HT1080 (cell line): ENCODE results near the gene OLIG1. TPM values are rescaled to one million over a fixed set of nuclear protein-coding genes. Genes with fewer than 3 reads are reported as not detected.

Source experiments
- DNase-seq: peaks from one replicate; pipeline ENCODE4 v3.0.0-alpha.2; 2015; ENCODE audit warnings: low read depth
- total RNA-seq: library from RNA; depleted of rRNA; stranded (reverse); fragments of >200 nt; shearing (Covaris generic); gene quantifications from 2 replicates; pipeline ENCODE4 v1.2.3, GENCODE V29; 2014

The OLIG1 gene
- total RNA-seq, 1 experiment from 2014 or later: not detected

DNA sequence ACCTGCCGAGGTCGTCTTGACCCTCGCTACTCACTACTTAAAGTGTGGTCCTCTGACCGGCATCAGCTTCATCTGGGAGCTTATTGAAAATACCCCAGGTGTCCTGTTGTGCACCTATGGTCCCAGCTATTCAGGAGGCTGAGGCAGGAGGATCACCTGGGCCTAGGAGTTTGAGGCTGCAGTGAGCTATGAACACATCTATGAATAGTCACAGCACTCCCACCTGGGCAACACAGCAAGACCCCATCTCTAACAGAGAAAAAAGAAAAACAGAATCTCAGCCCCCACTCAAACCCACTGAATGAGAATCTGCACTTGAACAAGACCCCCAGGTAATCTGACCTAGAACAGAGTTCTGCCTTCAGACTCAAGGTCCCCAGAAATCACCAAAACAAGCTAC, 8.7 kb upstream of the OLIG1 start:
- DNase-seq: no peak

DNA sequence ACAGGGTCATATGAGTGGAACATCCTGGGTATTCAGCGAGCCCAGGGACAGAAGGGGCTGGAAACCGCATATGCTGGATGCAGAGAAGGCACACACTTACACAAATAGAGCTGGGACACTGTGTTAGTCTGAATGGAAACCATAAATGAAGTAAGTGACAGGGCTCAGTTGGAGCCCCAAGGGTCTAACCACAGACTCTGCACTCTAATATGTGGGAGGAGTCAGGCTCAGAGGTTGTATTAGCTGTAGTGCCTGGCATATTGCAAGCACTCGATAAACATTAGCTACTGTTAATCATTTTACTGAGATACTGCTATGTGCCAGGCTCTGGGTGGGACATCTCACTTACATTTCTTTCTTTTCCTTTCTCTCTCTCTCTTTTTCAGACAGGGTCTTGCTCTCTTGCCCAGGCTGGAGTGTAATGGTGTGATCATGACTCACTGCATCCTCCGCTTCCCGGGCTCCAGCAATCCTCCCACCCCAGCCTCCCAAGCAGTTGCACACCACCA, 6.5 kb upstream of the OLIG1 start:
- DNase-seq: no peak

DNA sequence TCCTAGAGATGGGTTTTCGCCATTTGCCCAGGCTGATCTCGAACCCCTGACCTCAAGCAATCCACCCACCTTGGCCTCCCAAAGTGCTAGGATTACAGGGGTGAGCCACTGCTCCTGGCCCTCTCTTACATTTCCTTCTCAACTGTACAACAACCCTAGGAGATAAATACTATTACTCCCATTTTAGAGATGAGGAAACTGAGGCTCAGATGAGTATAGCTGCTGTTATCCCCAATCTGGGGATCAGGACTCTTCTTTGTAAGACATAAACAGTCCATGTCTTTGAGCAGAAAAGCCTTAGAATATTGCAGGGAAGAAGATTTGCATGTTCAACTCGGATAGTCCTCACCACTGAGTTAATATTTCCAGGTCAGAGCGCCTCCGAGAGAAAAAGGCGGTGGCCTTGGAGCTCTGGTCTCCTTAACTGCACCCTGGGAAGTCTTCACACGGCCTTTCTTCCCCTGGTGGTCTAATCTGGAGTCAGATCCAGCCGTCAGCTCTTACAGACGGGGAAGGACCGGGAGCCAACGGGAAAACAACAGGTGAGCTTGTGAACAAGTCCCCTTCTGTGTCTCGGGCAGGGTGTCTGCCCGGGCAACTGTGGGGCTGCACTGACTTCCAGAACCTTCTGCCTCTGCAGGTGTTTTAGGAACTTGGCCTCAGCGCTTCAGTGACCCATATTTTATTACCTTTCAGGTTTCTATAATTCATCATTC, 5.9 kb upstream of the OLIG1 start:
- no peak for DNase-seq

DNA sequence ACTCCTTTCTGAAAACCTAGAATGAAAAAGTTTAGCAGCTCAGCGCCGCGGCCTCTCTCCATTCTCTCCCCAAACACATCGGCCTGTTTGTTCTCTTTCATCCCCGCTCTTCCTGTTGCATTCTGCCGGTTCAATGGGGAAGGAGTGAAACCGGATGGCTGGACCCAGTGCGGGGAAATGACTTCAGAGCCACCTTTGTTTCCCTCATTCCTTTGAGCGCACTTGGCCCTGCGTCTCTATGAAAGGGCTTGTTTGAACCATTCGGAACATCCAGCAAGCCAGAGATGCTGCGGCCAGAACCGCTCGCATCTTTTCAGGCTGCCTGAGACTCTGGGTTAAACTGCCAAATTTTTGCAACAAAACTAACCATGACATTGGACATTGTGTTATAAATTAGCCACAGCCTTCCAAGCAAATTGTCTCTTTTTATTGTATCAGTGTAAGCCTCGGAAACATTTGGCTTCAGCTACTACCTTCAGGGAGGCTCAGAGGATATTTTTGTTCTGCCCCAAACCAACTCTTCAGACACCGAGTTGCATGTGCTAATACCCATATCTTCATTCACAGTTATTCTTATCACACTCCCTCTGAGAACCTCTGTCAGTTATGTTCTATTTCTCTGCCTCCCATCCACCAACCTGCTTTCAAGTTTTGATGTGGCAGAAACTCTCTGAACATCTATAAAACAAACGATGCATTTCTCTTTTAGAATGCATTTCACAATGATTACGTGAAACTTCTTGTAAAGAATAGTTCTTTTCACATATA, 5.1 kb upstream of the OLIG1 start:
- DNase-seq: no peak

DNA sequence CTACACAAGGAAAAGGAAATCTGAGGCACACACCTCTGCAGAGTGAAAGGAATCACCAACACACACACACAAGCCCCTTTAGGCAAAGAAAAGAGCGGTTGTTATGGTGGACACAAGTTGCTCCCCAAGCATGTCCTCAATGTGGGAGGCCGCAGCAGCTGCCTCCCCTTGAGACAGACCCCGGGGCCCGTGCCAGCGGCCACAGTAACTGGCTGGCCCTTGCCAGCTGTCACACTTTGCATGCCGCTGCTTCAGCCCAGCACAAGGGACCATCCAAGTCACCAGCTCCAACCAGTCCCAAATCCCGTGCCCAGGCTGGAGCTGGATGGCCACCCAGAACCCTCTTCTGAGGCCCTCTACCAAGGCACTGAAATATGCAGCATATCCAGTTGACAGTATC, 2.9 kb upstream of the OLIG1 start:
- no peak for DNase-seq

DNA sequence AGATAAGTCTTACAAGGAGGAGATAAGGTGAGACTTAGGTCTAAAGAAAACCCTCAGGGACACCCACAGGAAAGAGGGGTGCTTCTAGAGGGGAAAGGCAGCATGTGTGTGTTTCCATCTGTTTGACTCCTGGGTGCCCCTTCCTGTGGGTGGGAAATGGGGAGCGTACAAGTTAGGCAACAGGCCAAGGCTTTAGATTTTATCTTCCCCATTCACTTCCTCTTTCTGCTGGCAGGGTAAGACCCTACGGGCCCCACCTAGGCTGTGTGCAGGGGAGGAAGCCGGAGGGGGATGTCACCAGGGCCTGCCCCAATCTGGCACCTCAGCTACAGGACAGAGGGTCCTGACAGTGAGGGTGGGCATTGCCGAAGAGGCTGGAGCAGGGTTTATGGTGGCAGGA, 2.5 kb upstream of the OLIG1 start:
- no peak for DNase-seq

DNA sequence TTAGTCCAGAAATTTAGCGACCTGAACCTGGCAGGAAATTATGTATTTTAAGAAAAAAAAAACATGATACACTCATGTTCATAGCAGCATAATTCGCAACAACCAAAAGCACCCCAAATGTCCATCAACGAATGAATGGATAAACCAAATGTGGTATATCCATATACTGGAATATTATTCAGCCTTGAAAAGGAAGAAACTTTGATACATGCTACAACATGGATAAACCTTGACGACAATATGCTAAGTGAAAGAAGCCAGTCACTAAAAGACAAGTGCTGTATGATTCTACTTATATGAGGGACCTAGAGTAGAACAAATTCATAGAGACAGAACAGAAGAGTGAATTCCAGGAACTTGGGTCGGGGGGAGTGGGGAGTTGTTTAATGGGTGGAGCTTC, 698 bp upstream of the OLIG1 start:
- no peak for DNase-seq

DNA sequence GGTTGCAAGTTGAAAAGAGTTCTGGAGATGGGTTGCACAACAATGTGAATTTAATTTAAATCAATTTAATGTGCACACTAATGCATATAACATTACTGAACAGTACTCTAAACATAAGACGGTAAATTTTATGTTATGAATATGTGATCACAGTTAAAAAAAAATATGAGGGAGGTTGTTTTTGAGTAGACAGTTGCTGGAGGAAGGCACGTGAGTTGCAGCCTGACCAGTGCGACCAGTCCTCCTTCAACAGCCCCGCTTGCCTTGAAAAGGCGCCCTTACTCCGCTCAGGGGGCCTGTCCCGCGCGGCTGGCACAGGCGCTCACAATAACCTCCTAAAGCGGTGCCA, 322 bp upstream of the OLIG1 start:
- no peak for DNase-seq

DNA sequence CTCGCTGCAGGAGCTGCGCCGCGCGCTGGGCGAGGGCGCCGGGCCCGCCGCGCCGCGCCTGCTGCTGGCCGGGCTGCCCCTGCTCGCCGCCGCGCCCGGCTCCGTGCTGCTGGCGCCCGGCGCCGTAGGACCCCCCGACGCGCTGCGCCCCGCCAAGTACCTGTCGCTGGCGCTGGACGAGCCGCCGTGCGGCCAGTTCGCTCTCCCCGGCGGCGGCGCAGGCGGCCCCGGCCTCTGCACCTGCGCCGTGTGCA, 730 bp downstream of the OLIG1 start:
- no peak for DNase-seq

DNA sequence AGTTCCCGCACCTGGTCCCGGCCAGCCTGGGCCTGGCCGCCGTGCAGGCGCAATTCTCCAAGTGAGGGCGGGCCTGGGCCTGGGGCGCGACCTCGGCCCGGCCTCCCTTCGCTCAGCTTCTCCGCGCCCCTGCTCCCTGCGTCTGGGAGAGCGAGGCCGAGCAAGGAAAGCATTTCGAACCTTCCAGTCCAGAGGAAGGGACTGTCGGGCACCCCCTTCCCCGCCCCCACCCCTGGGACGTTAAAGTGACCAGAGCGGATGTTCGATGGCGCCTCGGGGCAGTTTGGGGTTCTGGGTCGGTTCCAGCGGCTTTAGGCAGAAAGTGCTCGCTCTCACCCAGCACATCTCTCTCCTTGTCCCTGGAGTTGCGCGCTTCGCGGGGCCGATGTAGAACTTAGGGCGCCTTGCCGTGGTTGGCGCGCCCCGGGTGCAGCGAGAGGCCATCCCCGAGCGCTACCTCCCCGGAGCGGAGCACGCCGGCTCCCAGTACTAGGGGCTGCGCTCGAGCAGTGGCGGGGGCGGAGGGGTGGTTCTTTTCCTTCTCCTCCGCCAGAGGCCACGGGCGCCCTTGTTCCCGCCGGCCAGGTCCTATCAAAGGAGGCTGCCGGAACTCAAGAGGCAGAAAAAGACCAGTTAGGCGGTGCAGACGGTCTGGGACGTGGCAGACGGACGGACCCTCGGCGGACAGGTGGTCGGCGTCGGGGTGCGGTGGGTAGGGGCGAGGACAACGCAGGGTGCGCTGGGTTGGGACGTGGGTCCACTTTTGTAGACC, 1.2 kb downstream of the OLIG1 start:
- DNase-seq: no peak

DNA sequence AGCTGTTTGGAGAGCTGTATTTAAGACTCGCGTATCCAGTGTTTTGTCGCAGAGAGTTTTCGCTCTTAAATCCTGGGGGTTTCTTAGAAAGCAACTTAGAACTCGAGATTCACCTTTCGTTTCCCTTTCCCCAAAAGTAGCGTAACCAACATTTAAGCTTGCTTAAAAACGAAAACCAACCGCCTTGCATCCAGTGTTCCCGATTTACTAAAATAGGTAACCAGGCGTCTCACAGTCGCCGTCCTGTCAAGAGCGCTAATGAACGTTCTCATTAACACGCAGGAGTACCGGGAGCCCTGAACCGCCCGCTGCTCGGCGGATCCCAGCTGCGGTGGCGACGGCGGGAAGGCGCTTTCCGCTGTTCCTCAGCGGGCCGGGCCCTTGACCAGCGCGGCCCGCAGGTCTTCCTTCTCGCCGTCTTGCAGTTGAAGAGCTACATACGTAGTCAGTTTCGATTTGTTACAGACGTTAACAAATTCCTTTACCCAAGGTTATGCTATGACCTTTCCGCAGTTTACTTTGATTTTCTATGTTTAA, 1.9 kb downstream of the OLIG1 start:
- DNase-seq: no peak

DNA sequence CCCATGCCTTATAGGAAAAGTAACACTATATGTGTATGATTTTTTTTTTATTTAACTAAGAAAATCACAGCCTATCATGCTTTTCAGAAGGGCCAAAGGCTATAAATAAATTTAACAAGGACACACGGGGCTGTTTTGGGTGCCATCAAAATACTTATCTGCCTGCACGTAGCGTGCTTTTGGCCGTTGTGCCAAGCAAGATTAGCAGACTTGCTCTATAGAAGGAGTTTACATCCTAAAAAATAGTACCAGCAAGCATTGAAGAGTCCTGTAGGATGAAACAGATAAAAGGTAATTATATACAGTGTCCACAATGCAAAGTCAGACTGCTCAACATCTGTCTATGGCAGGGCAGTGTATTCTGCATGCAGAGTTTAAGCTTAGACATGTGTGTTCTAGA, 3.7 kb downstream of the OLIG1 start:
- no peak for DNase-seq

DNA sequence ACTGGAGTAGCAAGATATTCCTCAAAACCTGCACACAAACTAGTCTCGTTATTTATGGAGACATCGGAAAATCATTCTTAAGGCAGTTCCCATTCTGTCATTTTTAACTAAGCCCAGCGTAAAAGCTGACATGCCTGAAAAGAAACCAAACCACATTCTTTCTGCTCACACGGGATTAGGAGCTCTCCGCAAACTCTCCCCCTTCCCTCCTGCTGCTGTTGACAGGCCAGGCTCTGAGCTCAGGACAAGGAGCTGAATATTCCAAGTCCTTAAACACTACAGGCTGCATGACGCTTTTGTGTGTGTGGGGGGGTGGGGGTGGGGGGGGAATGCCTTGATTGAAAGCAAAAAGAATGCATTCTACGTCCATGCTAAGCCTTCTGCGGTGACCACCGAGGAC, 5.2 kb downstream of the OLIG1 start:
- no peak for DNase-seq

DNA sequence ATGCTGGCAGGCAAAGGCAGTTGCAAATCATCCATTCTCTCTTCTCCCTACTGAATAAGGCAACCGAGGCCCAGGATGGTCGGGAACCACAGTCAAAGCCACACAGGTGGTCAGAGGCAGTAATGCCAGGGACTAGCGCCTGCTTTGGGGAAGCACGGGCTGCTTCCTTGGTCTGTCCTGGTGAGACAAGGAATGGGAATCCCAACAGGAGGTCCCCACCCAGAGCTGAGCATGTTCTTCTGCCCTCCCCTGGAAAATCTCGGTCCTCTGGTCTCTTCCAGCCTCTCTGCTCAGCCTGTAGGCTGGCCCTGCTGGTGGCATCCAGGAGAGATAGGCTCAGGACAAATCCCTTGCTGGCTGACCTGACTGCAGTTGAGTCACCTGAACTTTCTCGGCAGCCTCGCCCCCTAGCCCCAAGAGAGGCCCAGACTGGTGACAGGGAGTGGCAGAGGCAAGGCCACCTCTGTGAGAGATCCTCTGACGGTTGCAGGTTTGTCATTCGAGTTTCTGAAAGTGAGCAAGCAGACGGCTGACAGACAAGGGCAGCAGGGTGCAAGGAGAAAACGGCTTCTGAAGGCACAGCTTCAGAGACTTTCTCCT, 5.8 kb downstream of the OLIG1 start:
- no peak for DNase-seq

DNA sequence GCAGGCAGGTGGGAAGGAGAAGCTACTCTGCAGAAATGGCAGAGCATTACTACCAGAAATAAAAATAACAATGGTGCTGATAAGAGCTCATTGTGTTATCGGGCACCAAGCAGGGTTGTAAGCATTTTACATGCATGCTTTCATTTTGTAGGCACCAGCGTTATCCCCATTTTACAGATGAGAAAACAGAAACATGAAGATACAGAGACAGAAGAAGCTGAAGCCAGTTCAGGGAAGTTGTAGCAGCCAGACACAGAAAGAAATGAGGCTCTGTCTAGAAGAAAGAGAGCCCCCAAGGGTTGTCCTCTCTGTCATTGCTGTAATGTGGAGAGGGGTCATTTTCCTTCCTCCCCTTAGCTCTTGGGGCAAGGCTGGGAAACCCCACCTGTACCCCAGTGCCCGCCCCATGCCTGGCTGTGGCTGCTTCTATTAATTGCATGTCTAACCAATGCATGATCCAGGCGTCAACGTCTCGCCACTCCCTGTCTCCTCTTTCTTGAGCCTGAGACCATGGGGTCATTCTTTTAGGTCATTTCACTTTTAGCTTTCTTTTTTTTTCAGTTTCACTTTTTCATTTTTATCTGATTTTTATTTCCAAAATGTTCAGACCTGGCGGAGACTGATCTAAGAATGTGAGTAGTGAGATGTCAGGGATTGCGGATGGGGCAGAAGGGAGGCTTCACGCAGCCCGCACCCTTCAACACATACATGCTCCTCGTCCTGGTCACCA, 6.8 kb downstream of the OLIG1 start:
- no peak for DNase-seq

DNA sequence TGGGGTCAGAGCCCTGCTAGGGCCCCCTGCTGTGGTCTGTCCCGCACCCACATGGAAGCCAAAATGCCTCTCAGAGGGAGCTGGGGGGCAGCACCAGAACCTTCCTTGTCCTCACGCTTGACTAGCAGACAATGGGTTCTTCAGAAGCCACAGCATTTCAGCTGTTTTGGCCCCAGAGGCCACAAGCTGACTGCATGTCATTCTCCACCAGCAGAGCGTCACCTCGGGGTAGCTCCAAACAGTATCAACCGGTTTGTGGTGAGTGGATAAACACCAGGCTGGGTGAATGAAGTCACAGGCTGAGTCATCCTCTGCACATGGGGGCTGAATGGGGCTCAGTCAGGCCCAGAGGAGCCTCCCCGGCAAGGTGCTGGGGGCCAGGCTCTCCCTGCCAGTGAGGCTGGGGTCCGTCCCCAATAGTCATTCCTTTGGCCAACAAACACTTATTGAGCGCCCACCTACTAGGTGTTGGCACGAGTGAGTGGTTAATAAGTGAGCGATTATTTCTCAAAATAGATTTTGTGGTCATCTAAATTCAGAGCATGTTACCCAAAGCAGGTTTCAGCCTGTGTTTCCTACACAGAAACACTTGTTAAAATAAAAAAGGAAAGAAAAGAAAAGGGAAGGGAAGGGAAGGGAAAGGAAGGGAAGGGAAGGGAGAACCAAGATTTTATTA, 9.1 kb downstream of the OLIG1 start:
- DNase-seq: peak; percentile 87

DNA sequence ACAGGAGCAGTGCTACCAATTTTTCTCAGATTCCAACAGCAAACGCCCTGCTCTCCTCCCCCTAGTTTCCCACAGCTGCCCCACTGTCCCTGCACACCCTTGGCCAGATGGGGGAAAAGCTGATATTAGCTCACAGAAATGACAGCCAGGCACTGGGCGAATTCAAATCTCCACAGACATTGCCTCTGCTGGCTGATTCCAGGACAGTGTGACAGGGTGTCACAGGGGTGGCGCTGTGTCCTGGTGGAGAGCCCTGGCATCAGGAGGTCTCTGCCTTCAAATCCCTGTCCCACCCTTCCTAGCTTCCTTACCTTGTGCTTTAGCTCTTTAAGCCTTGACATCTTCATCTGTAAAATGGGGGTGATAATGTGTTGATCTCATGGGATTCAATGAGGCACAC, 10.4 kb downstream of the OLIG1 start:
- no peak for DNase-seq

DNA sequence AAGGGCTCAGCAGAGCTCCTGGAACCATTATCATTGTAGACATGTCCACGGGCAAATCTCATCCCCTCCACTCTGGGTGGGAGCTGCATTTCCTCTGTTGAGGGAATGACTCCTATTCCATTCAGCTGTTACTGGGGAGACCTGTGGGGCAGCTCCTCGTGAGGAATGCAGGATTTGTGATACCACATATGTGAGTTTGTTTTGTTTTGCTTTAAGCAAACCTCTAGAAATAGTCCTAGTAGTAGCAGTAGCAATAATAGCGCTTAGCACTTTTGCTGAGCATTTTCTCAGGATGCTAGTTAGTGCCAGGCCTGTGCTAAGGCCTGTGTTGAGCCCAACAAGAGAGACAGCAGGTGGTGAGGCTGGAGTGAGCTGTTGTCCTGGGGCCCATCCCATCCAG, 10.8 kb downstream of the OLIG1 start:
- DNase-seq: no peak

DNA sequence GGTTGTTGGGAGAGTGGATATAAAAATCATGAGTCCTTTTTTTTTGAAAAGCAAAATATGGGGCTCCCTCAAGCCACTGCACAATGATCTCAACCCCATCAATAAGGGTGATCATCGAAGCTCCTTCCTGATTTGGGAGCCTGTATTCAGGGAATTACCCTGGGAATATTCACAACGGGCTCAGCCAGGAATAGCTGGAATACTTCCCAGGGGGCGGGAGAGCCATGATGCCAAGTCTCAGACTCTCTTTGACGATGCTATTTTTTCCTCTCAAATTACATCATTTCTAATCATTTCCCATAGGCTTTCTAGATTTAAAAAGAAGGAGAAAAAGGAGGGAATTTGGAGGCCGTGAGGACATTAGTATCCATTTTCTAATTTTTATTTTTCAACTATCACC, 18.4 kb downstream of the OLIG1 start:
- no peak for DNase-seq

DNA sequence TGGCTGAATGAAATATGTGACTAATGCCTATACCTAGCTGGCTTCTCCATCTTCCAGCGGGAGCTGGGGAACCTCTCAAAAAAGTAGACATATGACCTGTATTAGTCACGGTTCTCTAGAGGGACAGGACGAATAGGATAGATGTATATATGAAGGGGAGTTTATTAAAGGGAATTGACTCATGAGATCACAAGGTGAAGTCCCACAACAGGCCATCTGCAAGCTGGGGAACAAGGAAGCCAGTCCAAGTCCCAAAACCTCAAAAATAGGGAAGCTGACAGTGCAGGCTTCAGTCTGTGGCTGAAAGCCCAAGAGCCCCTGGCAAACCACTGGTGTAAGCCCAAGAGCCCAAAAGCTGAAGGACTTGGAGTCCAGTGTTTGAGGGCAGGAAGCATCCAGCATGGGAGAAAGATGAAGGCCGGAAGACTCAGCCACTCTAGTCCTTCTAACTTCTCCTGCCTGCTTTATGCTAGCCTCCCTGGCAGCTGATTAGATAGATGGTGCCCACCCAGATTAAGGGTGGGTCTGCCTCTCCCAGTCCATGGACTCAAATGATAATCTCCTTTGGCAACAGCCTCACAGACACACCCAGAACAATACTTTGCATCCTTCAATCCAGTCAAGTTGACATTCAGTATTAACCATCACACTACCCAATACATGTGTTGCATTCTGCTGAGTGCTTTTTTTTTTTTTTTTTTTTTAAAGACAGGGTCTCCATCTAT, 19.6 kb downstream of the OLIG1 start:
- peak; percentile 41 for DNase-seq
